SU-DHL-6 (cell line): ENCODE measurements around the gene BLM.

Source experiments
- H2AFZ ChIP-seq: fragments of 200-600 bp; sonication (generic); 2 replicates; pipeline ENCODE4 v1.6.1; 2014; ENCODE audit warnings: low read depth, mild to moderate bottlenecking, moderate library complexity, mixed read lengths, antibody characterized with exemption, low read length; ENCODE audit not compliant: severe bottlenecking
- H3F3A ChIP-seq: fragments of 200-600 bp; shearing (Covaris generic); 2 replicates; pipeline ENCODE4 v1.6.0; 2016; ENCODE audit warnings: antibody characterized with exemption, mild to moderate bottlenecking; ENCODE audit not compliant: insufficient read depth
- H3K27ac ChIP-seq: fragments of 200-600 bp; sonication (generic); 2 replicates; pipeline ENCODE4 v1.5.1; 2016; ENCODE audit warnings: low read depth, mild to moderate bottlenecking, low read length, moderate library complexity, mixed read lengths
- H3K27me3 ChIP-seq: fragments of 200-600 bp; sonication (generic), shearing (Covaris generic); 2 replicates; pipeline ENCODE4 v1.6.0; 2014; ENCODE audit warnings: mild to moderate bottlenecking, low read length
- H3K36me3 ChIP-seq: fragments of 200-600 bp; sonication (generic); 2 replicates; pipeline ENCODE4 v1.6.1; 2014; ENCODE audit warnings: mild to moderate bottlenecking, low read length, mixed read lengths
- H3K4me2 ChIP-seq: fragments of 300-600, 200-600 bp; shearing (Covaris generic), sonication (generic); 2 replicates; pipeline ENCODE4 v1.6.0; 2014; ENCODE audit warnings: low read length, low read depth, mild to moderate bottlenecking; ENCODE audit not compliant: poor library complexity, severe bottlenecking
- H3K4me3 ChIP-seq: fragments of 200-600 bp; sonication (generic); 2 replicates; pipeline ENCODE4 v1.5.1; 2014; ENCODE audit warnings: antibody characterized with exemption, low read length, mild to moderate bottlenecking, mixed read lengths; ENCODE audit not compliant: insufficient read depth, poor library complexity, severe bottlenecking
- H3K79me2 ChIP-seq: fragments of 200-600 bp; sonication (generic); 2 replicates; pipeline ENCODE4 v1.6.1; 2014; ENCODE audit warnings: mild to moderate bottlenecking, low read length, moderate library complexity; ENCODE audit not compliant: insufficient read depth
- H3K9ac ChIP-seq: fragments of 200-600 bp; sonication (generic); 2 replicates; pipeline ENCODE4 v1.7.0; 2014; ENCODE audit warnings: mild to moderate bottlenecking, low read length
- H3K9me2 ChIP-seq: fragments of 200-600 bp; sonication (generic); replicated peaks from 2 replicates; pipeline ENCODE4 v1.6.1; 2014; ENCODE audit warnings: low read length; ENCODE audit not compliant: insufficient read depth
- H3K9me3 ChIP-seq: fragments of 200-600 bp; sonication (generic); 2 replicates; pipeline ENCODE4 v1.6.1; 2014; ENCODE audit warnings: low read length, mixed read lengths; ENCODE audit not compliant: insufficient read depth
- H4K20me1 ChIP-seq: fragments of 200-600 bp; sonication (generic); 2 replicates; pipeline ENCODE4 v1.6.1; 2014; ENCODE audit warnings: low read depth, mild to moderate bottlenecking, antibody characterized with exemption, low read length, moderate library complexity, mixed read lengths
- CTCF ChIP-seq: fragments of 200-600 bp; sonication (generic); IDR thresholded peaks from one replicate; pipeline ENCODE4 v1.5.1; 2017; ENCODE audit warnings: antibody characterized with exemption, mild to moderate bottlenecking, low read length, moderate library complexity; ENCODE audit not compliant: insufficient read depth, poor library complexity, severe bottlenecking
- EZH2phosphoT487 ChIP-seq: fragments of 200-600 bp; sonication (generic), shearing (Covaris generic); conservative IDR thresholded peaks from 2 replicates; pipeline ENCODE4 v1.6.1; 2018; ENCODE audit warnings: mild to moderate bottlenecking, antibody characterized with exemption, low read length, moderate library complexity, mixed read lengths

The BLM gene

GRCh38 chr15:90801803-90802202 is 84.7 kb downstream of the BLM start:
- Histone ChIP-seq H4K20me1 (no peaks in the 10 kb centered on the region), H3K36me3 (peaks cover 9% of the 10 kb centered on the region; the same call in 1 of the 2 replicates), H3K4me3 (no peak overlapping the region), H3K9me3 (no peaks in the 10 kb centered on the region), H3K27ac (no peak overlapping the region), H3K9me2 (no peaks in the 10 kb centered on the region), H3K27me3 (no peaks in the 10 kb centered on the region), H3K4me2 (no peak overlapping the region), H2AFZ (no peak overlapping the region), H3K79me2 (no peaks in the 10 kb centered on the region), H3F3A (no peaks in the 10 kb centered on the region; the same call in 1 of the 2 replicates), H3K9ac (no peak overlapping the region)
- no peak for TF ChIP-seq CTCF
- TF ChIP-seq EZH2phosphoT487, result no peak

GRCh38 chr15:90807074-90807785 is 90.1 kb downstream of the BLM start:
- Histone ChIP-seq H3K27ac (no peak overlapping the region), H3K36me3 (peaks cover 9% of the 10 kb centered on the region; the same call in 1 of the 2 replicates)
- TF ChIP-seq CTCF, result no peak
- no peak for TF ChIP-seq EZH2phosphoT487

GRCh38 chr15:90807786-90808086 is 90.6 kb downstream of the BLM start:
- no peak overlapping the region for H3K4me3 ChIP-seq
- no peaks in the 10 kb centered on the region for H3K9me3 ChIP-seq
- H4K20me1 ChIP-seq, result no peaks in the 10 kb centered on the region
- H2AFZ ChIP-seq, result no peak overlapping the region
- H3K27ac ChIP-seq, result no peak overlapping the region
- no peak for TF ChIP-seq EZH2phosphoT487
- TF ChIP-seq CTCF, result no peak
- no peak overlapping the region for H3K4me2 ChIP-seq
- H3F3A ChIP-seq, result no peaks in the 10 kb centered on the region
- no peaks in the 10 kb centered on the region for H3K79me2 ChIP-seq
- H3K36me3 ChIP-seq, result peaks cover 6% of the 10 kb centered on the region; the same call in 1 of the 2 replicates
- no peaks in the 10 kb centered on the region for H3K9me2 ChIP-seq
- no peak overlapping the region for H3K9ac ChIP-seq
- no peaks in the 10 kb centered on the region for H3K27me3 ChIP-seq

More at GRCh38 chr15:90807074-90807785, 90.1 kb downstream of the BLM start:
- Histone ChIP-seq H2AFZ (no peak overlapping the region), H4K20me1 (no peaks in the 10 kb centered on the region), H3K4me3 (no peak overlapping the region), H3K27me3 (no peaks in the 10 kb centered on the region), H3F3A (no peaks in the 10 kb centered on the region), H3K79me2 (no peaks in the 10 kb centered on the region), H3K9ac (no peak overlapping the region), H3K9me3 (no peaks in the 10 kb centered on the region), H3K9me2 (no peaks in the 10 kb centered on the region), H3K4me2 (no peak overlapping the region)
